T-helper 2 cell (primary cell): ENCODE results near the gene RNF212.

Experiments
- DNase-seq, 5 experiments: peaks; one replicate each; pipeline versions ENCODE4 v3.0.0 to v3.0.0-alpha.2; 2012 to 2022

RNF212 gene

GRCh38 chr4:1032861-1033260 lies 80.5 kb downstream of the RNF212 start:
- DNase-seq, result no peak

- DNase-seq, result no peak
These were observed 81.2 kb downstream of the RNF212 start for GRCh38 chr4:1031956-1032795.

GRCh38 chr4:1031346-1031745 lies 82.0 kb downstream of the RNF212 start:
- no peak for DNase-seq

GRCh38 chr4:1030559-1030958 lies 82.8 kb downstream of the RNF212 start:
- no peak for DNase-seq

- DNase-seq, result no peak
These were observed 83.3 kb downstream of the RNF212 start for GRCh38 chr4:1030031-1030430.

- DNase-seq, result no peak
These were observed 83.8 kb downstream of the RNF212 start for GRCh38 chr4:1029529-1029928.

GRCh38 chr4:1028574-1029220 lies 84.7 kb downstream of the RNF212 start:
- no peak for DNase-seq

GRCh38 chr4:1027915-1028238 lies 85.5 kb downstream of the RNF212 start:
- DNase-seq, result no peak

- no peak for DNase-seq
These were observed 86.0 kb downstream of the RNF212 start for GRCh38 chr4:1027219-1027914.

GRCh38 chr4:1026115-1026514 lies 87.2 kb downstream of the RNF212 start:
- peak in 3 of 5 experiments; percentile 15 to 72 (median 22) for DNase-seq

- DNase-seq, result no peak
These were observed 88.3 kb downstream of the RNF212 start for GRCh38 chr4:1024882-1025545.

- DNase-seq, result no peak
These were observed 89.2 kb downstream of the RNF212 start for GRCh38 chr4:1023895-1024740.

GRCh38 chr4:1023075-1023640 lies 90.2 kb downstream of the RNF212 start:
- no peak for DNase-seq

GRCh38 chr4:1022739-1023066 lies 90.7 kb downstream of the RNF212 start:
- no peak for DNase-seq

GRCh38 chr4:1022051-1022738 lies 91.2 kb downstream of the RNF212 start:
- no peak for DNase-seq
